ENCODE data around the gene AKR1D1.

GRCh38 chr7:138066954-138067394, 9.3 kb upstream of the AKR1D1 start:
- TF ChIP-seq, protein P1, sequence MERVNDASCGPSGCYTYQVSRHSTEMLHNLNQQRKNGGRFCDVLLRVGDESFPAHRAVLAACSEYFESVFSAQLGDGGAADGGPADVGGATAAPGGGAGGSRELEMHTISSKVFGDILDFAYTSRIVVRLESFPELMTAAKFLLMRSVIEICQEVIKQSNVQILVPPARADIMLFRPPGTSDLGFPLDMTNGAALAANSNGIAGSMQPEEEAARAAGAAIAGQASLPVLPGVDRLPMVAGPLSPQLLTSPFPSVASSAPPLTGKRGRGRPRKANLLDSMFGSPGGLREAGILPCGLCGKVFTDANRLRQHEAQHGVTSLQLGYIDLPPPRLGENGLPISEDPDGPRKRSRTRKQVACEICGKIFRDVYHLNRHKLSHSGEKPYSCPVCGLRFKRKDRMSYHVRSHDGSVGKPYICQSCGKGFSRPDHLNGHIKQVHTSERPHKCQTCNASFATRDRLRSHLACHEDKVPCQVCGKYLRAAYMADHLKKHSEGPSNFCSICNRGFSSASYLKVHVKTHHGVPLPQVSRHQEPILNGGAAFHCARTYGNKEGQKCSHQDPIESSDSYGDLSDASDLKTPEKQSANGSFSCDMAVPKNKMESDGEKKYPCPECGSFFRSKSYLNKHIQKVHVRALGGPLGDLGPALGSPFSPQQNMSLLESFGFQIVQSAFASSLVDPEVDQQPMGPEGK (CRISPR knock-in tag; IDR thresholded peaks at IDR 0.05) = peak; percentile 39; the same call in 1 of the 2 replicates
- no peak for TF ChIP-seq SNAI1 (CRISPR knock-in tag; IDR thresholded peaks at IDR 0.05; ENCODE audit: borderline replicate concordance)
- peak; percentile 84 for TF ChIP-seq NR2F2 (IDR thresholded peaks at IDR 0.05; ENCODE audit: borderline replicate concordance, low read depth)
- no peak for TF ChIP-seq CTCF (CRISPR knock-in tag; IDR thresholded peaks at IDR 0.05)
- no peak for TF ChIP-seq ZNF446 (CRISPR knock-in tag; IDR thresholded peaks at IDR 0.05)
- no peak for TF ChIP-seq ZNF414 (CRISPR knock-in tag; IDR thresholded peaks at IDR 0.05)
- TF ChIP-seq ZNF557 (CRISPR knock-in tag; IDR thresholded peaks at IDR 0.05) = no peak
- no peak for TF ChIP-seq NR2C2 (CRISPR knock-in tag; IDR thresholded peaks at IDR 0.05; ENCODE audit: borderline replicate concordance)

Measured in HepG2 (cell line).